Memory B cell (primary cell): ENCODE data around the gene GHRHR.

Experiments
- ATAC-seq: fragments of 150-1000 bp; cut with Tn5 transposase; 2 replicates; pipeline ENCODE4 v1.10.0; 2021; ENCODE audit warnings: low read depth, mild to moderate bottlenecking, moderate library complexity
- DNase-seq, 2 donors: peaks; one replicate each; pipeline ENCODE4 v3.0.0; 2022; ENCODE audit warnings: low spot score in 2 of 2
- H3K27ac Mint-ChIP-seq: one replicate; pipeline ENCODE4 v1.8.0; 2022; ENCODE audit warnings: mild to moderate bottlenecking, moderate library complexity, mixed read lengths
- H3K27me3 Mint-ChIP-seq: one replicate; pipeline ENCODE4 v1.8.0; 2022; ENCODE audit warnings: mixed read lengths
- H3K36me3 Mint-ChIP-seq: one replicate; pipeline ENCODE4 v1.8.0; 2022; ENCODE audit warnings: mild to moderate bottlenecking, mixed read lengths
- H3K4me1 Mint-ChIP-seq: one replicate; pipeline ENCODE4 v1.8.0; 2022; ENCODE audit warnings: mixed read lengths
- H3K4me3 Mint-ChIP-seq: one replicate; pipeline ENCODE4 v1.8.0; 2022; ENCODE audit warnings: mild to moderate bottlenecking, moderate library complexity, mixed read lengths
- H3K9me3 Mint-ChIP-seq: one replicate; pipeline ENCODE4 v1.8.0; 2022; ENCODE audit warnings: mixed read lengths

GHRHR gene

DNA sequence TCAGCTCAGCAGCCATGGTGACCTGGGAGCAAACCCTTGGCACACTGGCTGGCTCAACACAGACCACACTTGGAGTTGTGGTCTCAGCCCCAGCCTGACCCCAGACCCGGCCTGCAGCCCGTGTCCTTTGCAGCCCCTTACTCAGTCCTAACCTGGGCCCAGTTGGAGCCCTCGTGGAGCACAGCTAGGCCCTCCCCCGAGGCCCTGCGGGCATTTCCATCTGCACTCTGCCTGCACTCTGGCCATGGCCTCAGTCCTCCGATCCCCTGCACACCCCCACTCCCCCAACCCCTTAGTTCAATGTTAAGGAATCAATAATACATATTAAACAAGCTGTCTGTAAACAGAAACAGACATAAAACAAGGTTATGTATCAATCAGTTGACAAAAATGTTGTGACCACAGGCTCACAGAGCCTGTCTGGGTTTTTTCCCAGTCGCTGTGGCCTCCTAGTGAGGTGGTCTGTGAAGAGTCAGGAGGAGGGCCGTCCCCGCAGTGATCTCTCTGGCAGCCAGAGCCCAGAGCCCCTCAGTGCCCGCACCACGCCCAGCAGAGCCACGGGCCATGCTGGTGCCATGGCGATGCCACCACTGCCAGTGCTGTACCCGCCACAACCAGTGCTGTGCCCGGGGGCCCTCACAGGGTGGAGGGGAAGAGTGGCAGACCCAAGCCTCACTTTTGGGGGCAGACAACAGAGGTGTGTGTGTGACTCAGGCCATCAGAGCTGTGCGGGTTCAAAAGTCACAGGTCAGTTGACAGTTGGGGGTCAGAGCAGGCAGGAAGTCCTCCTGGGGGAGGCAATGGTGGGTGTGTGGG lies 25.5 kb downstream of the GHRHR start:
- ATAC-seq (no peak), DNase-seq (no peak)
- H3K4me3 Mint-ChIP-seq = no peak overlapping the region
- no peak overlapping the region for H3K27ac Mint-ChIP-seq
- H3K36me3 Mint-ChIP-seq = no peaks in the 10 kb centered on the region
- peaks cover 5% of the 10 kb centered on the region for H3K4me1 Mint-ChIP-seq
- H3K27me3 Mint-ChIP-seq = peaks cover 26% of the 10 kb centered on the region
- H3K9me3 Mint-ChIP-seq = no peaks in the 10 kb centered on the region

DNA sequence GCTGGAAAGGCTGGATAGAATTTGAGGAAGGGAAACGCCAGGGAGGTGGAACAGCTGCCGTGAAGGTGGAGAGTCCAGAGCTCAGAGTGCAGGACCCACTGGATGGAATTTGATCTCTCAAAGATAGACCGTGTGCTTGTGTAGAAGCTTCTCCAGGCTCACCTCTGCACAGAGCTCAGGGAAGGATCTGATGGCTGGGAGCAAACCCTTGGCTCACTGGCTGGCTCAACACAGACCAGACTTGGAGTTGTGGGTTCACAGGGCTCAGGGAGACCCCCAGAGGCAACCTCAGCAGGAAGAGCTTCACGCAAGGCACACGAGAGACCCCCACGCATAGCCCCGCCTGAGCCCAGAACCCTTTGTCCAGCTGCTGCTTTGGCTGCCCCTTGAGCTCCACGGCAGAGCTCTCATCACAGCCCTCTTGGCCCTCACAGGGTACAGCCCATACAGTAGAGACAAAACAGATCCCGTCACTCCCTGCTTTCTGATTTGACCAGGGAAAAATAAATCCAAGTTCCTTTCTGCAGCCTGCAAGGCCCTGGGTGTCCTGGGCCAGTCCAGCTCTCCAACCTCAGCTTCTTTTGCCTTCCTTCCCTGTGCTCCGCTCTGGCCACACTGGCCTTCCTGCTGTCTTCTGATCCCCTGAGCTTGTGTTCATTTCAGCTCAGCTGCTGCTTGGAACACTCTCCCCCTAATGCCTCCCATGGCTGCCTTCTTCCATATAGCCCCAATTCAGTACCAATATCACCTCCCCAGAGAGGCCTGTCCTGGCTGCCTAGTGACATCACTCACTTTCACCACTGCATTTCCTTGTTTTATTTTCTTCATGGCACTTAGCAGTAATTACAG lies 26.3 kb downstream of the GHRHR start:
- Mint-ChIP-seq H3K9me3 (no peaks in the 10 kb centered on the region), H3K27ac (no peak overlapping the region), H3K36me3 (no peaks in the 10 kb centered on the region), H3K4me1 (peaks cover 5% of the 10 kb centered on the region), H3K4me3 (no peak overlapping the region), H3K27me3 (peaks cover 25% of the 10 kb centered on the region)
- DNase-seq (no peak), ATAC-seq (no peak)

DNA sequence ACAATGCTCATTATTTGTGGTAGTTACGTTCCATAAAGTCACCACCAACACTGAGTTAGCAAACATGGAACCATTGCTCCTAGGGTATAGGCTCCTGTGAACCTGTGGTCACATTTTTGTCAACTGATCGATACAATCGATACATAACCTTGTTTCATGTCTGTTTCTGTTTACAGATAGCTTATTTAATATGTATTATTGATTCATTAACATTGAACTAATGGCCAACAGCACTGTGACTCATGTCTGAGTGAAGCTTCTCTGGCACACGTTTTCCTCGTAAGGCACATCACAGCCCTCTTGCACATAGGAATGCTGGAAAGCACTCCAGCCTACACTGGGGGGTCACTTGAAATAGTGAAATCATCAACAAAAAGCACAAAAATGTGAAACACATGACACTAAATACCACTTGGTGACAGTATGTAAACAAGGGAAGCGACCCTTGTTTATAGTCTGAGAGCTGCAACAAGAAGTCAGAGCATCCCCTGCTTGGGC lies 27.0 kb downstream of the GHRHR start:
- no peak overlapping the region for H3K27ac Mint-ChIP-seq
- peaks cover 5% of the 10 kb centered on the region for H3K4me1 Mint-ChIP-seq
- H3K27me3 Mint-ChIP-seq = peaks cover 22% of the 10 kb centered on the region
- no peaks in the 10 kb centered on the region for H3K9me3 Mint-ChIP-seq
- DNase-seq (no peak), ATAC-seq (no peak)
- H3K4me3 Mint-ChIP-seq = no peak overlapping the region
- no peaks in the 10 kb centered on the region for H3K36me3 Mint-ChIP-seq

DNA sequence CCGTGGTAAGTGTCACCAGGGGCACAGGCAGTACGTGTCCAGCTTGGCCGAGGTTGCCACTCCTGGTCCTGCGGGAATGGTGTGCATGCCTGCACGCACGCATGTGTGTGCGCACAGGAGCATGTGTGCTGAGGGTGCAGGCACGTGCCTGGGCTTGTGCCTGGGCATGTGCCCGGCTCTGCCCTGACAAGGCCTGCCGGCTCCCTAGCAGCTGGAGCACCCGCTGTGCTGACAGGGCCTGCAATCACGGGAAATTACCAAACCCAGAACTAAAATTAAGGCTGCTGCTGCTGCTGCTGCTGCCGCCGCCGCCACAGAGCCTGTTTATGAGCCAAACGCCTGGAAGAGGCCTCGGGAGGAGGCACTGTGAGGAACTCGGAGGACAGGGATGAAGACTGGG lies 28.7 kb downstream of the GHRHR start:
- Mint-ChIP-seq H3K4me3 (no peak overlapping the region), H3K36me3 (no peaks in the 10 kb centered on the region), H3K27ac (no peak overlapping the region), H3K9me3 (no peaks in the 10 kb centered on the region), H3K4me1 (peaks cover 2% of the 10 kb centered on the region), H3K27me3 (peaks cover 9% of the 10 kb centered on the region)
- no peak for DNase-seq
- no peak for ATAC-seq

DNA sequence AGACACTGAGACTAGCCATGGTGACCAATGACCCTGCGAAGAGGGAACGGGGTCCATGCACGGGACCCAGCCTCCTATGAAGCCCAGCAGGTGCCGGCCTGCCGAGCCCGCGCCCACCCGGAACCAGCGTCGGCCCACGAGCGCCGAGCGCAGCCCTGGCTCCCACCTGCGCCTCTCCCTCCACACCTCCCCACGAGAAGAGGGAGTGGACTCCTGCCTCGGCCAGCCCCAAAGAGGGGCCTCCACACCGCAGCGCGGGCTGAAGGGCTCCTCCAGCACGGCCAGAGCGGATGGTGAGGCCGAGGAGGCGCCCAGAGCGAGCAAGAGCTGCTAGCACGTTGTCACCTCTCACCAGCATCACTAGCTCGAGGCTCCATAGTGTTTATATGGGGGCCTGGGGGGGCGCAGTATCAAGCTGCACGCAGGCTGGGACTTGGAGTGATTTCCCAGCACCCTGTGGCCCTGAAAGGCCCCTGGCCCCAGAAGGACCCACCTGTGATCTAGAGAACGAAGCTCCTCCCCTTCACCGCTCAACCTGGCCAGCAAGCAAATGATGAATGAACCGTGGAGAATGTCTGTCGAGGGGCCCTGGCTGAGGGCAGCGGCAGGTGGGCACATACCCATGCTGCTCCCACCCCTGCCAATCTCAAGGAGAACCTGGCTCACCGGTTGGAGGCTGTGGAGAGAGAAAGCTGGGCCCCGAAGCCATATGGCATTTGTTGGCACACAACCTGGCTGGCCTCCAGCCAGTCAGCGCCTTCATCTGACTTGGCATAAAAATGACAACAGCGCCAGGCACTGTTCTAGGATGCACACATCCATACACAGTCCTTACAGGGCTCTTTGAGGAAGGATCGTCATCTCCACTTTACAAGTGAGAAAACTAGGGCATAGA lies 30.7 kb downstream of the GHRHR start:
- H3K27me3 Mint-ChIP-seq = peaks cover 4% of the 10 kb centered on the region
- no peak overlapping the region for H3K4me3 Mint-ChIP-seq
- DNase-seq (no peak), ATAC-seq (no peak)
- H3K4me1 Mint-ChIP-seq = no peaks in the 10 kb centered on the region
- H3K27ac Mint-ChIP-seq = no peak overlapping the region
- H3K9me3 Mint-ChIP-seq = no peaks in the 10 kb centered on the region
- no peaks in the 10 kb centered on the region for H3K36me3 Mint-ChIP-seq

DNA sequence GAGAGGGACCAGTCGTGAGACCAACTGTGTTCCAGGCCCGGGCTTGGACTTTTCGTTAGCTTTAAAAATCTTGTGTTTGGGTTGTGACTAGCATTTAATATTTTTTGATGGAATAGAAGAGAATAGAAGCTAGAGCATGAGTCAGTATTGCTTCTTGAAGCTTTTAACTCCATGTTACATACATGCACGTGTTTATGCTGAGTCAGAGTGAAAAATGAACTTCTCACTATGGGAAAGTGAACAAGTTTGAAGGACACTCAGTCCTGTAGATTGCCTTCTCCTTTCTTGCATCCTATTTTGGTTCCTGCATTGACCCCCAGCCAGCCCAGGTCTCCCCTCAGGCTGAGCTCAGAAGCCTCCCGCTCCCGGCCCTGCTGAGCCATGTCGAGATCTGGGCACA lies 31.8 kb downstream of the GHRHR start:
- ATAC-seq (no peak), DNase-seq (no peak)
- H3K27ac Mint-ChIP-seq = no peak overlapping the region
- peaks cover under 1% of the 10 kb centered on the region for H3K27me3 Mint-ChIP-seq
- H3K4me3 Mint-ChIP-seq = no peak overlapping the region
- peaks cover 2% of the 10 kb centered on the region for H3K4me1 Mint-ChIP-seq
- H3K9me3 Mint-ChIP-seq = no peaks in the 10 kb centered on the region
- no peaks in the 10 kb centered on the region for H3K36me3 Mint-ChIP-seq

DNA sequence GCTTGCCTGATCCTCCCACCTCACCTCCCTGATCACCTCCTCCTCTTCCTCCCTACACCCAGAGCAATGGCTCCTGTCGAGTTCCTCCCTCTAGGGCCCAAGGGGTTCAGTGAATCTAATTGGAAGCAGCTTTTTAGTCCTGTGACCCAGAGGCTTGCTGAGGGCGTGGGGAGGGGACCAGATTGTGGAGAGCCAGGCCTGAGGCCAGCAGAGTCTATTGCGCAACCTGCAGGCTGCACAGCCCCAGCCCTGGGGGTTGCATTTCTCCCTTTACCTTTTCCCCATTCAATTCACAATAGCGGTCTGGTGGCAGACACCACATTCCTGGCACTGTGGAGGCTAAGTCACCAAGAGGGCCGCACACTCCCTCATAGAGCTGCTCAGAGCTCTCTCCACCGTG lies 32.5 kb downstream of the GHRHR start:
- no peaks in the 10 kb centered on the region for H3K36me3 Mint-ChIP-seq
- peaks cover 2% of the 10 kb centered on the region for H3K4me1 Mint-ChIP-seq
- DNase-seq = no peak
- no peaks in the 10 kb centered on the region for H3K27me3 Mint-ChIP-seq
- H3K27ac Mint-ChIP-seq = no peak overlapping the region
- H3K9me3 Mint-ChIP-seq = no peaks in the 10 kb centered on the region
- no peak for ATAC-seq
- no peak overlapping the region for H3K4me3 Mint-ChIP-seq

DNA sequence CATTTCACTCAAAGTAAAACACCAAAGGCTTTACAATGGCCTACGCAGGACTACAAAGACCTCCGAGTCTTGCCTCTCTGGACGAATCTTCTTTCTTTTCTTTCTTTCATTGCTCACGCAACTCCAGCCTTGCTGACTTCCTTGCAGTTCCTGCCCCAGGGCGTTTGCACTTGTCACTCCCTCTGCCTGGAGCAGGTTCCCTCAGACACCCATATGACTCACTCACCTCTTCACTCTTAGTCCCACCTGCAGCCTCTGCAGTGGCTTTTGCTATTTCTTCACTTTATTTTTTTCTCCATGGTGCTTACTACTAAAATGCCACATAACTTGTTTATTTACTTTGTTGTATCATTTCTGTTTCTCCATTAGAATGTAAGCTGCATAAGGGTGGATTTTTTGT lies 33.1 kb downstream of the GHRHR start:
- no peaks in the 10 kb centered on the region for H3K36me3 Mint-ChIP-seq
- H3K27ac Mint-ChIP-seq = no peak overlapping the region
- DNase-seq (no peak), ATAC-seq (no peak)
- H3K4me1 Mint-ChIP-seq = peaks cover 2% of the 10 kb centered on the region
- no peak overlapping the region for H3K4me3 Mint-ChIP-seq
- H3K27me3 Mint-ChIP-seq = peaks cover 2% of the 10 kb centered on the region
- no peaks in the 10 kb centered on the region for H3K9me3 Mint-ChIP-seq

DNA sequence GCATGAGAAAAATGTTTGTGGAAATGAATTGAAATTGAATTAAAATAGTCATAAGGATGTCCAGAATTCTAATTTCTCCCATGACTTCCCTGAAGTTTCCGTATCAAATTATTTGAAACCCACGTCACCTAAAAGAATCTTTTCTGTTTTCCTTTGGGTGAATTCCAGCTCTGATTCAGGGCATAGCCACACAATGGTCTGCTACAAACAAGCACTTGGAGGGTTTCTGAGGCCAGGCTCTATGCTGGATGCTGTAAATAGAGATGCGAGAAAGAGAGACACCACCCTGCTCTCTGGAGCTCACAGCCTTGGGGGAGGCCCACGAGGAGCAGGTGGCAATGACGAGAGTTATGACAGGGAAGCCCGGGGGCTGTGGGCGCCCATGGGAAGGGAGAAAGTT lies 33.6 kb downstream of the GHRHR start:
- DNase-seq = no peak
- H3K9me3 Mint-ChIP-seq = no peaks in the 10 kb centered on the region
- ATAC-seq = no peak

DNA sequence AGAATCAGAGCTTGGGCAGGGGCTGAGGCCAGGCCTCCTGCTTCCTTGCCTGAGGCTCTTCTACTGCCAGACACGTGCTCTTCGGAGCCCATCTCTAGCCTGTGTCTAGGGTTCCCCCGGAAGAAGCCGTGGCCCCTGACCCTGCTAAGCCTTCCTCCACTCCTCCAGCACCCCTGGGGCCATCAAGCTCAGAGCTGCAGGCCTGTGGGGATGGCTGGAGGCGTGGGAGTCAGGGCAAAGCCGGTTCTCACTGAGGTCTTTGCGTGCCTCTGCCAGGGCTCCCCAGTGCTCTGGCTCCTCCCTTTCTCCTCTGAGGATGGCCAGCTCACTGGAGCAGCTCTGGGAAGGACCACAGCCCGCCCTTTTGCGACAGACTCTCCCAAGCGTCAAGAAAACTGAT lies 34.4 kb downstream of the GHRHR start:
- ATAC-seq = no peak
- Mint-ChIP-seq H3K4me3 (no peak overlapping the region), H3K4me1 (peaks cover 2% of the 10 kb centered on the region), H3K27ac (no peak overlapping the region), H3K9me3 (no peaks in the 10 kb centered on the region), H3K36me3 (no peaks in the 10 kb centered on the region), H3K27me3 (peaks cover 2% of the 10 kb centered on the region)
- no peak for DNase-seq

More for the DNA sequence above, 33.6 kb downstream of the GHRHR start:
- peaks cover 2% of the 10 kb centered on the region for H3K27me3 Mint-ChIP-seq
- no peak overlapping the region for H3K27ac Mint-ChIP-seq
- peaks cover 2% of the 10 kb centered on the region for H3K4me1 Mint-ChIP-seq
- H3K36me3 Mint-ChIP-seq = no peaks in the 10 kb centered on the region
- no peak overlapping the region for H3K4me3 Mint-ChIP-seq

DNA sequence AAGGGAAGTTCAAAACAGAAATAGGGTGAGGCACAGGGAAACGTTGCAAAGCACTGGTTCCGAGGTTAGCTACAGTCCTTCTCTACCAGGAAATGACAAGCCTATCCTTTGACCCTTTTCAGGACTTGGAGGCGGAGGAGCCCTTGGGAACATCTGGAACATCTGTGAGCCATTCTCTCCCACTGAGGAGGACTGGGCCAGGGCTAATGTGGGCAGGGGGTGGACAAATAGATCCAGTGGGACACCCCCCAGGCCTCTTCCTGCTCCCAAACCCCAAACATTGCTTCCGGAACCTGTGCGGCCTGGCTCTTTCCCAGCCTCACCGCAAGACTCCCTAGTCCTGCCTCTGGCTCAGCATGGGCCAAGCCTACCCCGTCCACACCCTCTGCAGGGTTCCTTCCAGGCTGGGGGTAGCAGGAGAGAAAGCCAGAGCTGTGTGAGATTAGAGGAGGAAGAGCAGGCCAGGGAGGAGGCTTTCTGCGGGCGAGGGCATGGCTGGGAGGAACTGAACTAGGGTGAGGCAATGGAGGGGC lies 36.5 kb downstream of the GHRHR start:
- ATAC-seq (no peak), DNase-seq (no peak)
- peaks cover 2% of the 10 kb centered on the region for H3K4me1 Mint-ChIP-seq
- H3K36me3 Mint-ChIP-seq = no peaks in the 10 kb centered on the region
- H3K27me3 Mint-ChIP-seq = peaks cover 2% of the 10 kb centered on the region
- no peak overlapping the region for H3K27ac Mint-ChIP-seq
- H3K9me3 Mint-ChIP-seq = no peaks in the 10 kb centered on the region
- no peak overlapping the region for H3K4me3 Mint-ChIP-seq

DNA sequence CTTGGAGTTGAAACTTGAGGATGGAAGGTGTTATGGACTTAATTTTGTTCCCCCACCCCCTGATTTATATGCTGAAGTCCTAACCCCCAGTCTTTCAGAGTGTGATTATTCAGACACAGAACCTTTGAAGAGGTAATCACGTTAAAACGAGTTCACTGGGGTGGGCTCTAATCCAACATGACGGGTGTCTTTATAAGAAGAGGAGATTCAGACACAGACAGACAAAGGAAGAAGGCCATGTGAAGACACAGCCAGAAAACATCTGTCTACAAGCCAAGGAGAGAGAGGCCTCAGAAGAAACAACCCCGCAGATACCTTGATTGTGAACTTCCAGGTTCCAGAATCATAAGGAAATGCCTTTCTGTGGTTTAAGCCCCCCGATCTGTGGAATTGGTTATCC lies 37.0 kb downstream of the GHRHR start:
- Mint-ChIP-seq H3K4me1 (peaks cover 2% of the 10 kb centered on the region), H3K4me3 (no peak overlapping the region), H3K27me3 (peaks cover 2% of the 10 kb centered on the region), H3K36me3 (no peaks in the 10 kb centered on the region), H3K9me3 (no peaks in the 10 kb centered on the region), H3K27ac (no peak overlapping the region)
- DNase-seq (no peak), ATAC-seq (no peak)

DNA sequence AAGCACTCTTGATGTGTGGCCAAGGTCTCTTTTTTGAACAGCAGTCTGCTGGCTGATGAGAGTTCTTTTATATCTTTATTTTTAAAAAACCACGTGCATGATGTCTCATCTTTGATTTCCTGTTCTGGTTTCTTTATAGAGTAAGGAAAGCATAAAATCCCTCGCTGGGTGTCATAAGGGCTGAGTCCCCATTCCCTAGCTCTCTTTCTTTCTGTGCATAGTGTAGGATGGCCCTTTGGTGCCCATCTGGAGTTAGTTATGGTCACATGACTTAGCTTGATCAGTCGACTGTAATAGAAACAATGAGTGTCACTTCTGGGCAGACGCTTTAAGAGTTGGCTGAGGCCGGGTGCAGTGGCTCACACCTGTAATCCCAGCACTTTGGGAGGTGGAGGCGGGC lies 38.5 kb downstream of the GHRHR start:
- Mint-ChIP-seq H3K4me3 (no peak overlapping the region), H3K27ac (no peak overlapping the region), H3K27me3 (peaks cover 6% of the 10 kb centered on the region), H3K9me3 (no peaks in the 10 kb centered on the region), H3K4me1 (peaks cover 2% of the 10 kb centered on the region), H3K36me3 (no peaks in the 10 kb centered on the region)
- ATAC-seq (no peak), DNase-seq (no peak)
